Measurements from ENCODE around the gene LAPTM5.

Gene LAPTM5

DNA sequence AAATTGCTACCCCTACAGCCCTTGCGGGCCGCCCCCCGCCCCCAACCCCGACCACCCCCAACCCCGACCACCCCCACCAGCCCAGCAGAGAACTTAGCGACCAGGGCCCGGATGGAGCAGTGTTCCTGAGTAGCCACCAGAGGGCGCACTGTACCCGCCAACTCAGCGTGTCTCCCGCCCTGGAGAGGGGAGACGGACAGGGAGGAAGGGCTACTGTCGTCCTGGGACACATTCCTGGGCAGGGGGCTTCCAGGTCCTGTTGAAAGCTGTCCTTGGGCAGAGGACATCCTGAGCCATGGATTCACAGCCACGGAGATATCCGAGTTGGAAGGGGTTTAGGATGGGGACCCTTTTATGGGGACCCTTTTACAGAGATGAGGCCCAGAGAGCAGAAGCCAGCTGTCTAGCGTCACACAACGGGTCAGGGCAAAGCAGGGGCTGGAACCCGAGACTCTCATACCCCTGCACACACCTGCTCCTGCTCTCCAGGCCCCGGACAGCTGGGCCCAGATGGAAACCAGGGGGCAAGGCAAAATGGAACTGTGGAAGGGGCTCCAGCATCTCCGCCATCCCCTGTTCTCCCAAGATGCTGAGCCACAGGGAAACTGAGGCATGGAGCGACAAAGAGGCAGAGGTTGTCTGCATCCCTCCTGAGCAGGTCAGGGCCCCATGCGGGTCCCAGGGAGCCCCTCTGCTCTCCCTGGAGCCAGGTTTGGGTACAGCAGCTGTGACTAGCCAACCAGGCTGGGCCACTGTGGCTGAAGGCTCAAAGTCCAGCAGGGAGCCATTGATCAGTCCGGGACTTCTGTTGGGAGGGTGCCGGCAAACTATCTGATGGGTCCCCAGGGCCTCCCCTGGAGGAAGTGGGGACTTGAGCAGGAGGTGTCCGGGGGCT, 25.0 kb upstream of the LAPTM5 start:
- no peak for TF ChIP-seq JUND (IDR thresholded peaks at IDR 0.05; ENCODE audit: low read depth)
- in situ Hi-C loops (cut with HindIII; ENCODE audit: low pct_unique_long_range_greater_than_20kb, low sequenced_read_pairs): no loop called here
- peak; percentile 48 to 62 for DNase-seq (ENCODE audit: low read depth in 1 of 2, low spot score in 1 of 2)

DNA sequence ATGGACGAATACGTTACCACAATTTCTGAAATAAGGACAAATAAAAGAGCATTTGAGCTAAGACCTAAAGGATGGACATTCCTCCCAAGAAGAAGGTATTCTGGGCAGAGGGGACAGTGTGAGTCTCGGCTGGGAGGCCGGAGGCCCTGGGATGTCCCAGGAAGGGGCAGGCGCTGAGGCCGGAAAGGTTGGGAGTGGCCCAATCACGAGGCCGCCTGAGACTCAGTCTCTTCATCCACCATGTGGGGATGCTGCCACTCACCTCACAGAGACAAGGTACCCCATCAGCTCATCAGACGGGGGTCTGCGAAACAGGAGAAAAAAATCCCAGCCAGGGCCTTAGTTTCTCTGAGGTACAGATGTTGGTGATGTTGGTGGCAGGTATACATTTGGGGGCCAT, 24.3 kb upstream of the LAPTM5 start:
- no peak for TF ChIP-seq JUND (IDR thresholded peaks at IDR 0.05; ENCODE audit: low read depth)
- DNase-seq (ENCODE audit: low read depth in 1 of 2, low spot score in 1 of 2): no peak
- in situ Hi-C loops (cut with HindIII; ENCODE audit: low pct_unique_long_range_greater_than_20kb, low sequenced_read_pairs): no loop called here

DNA sequence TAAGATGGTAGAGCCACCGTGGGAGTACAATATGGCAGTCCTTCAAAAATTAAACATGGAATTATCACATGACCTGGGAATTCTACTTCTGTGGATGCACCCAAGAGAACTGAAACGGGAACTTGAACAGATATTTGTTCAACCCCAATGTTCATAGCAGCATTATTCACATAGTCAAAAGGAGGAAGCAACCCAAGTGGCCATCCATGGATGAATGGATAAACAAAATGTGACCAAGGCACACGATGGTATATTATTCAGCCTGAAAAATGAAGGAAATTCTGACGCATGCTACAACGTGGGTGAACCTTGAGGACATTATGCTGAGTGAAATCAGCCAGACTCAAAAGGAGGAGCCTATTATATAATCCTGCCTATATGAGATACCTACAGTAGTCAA, 22.8 kb upstream of the LAPTM5 start:
- TF ChIP-seq JUND (IDR thresholded peaks at IDR 0.05; ENCODE audit: low read depth): no peak
- in situ Hi-C loops (cut with HindIII; ENCODE audit: low pct_unique_long_range_greater_than_20kb, low sequenced_read_pairs): no loop called here
- no peak for DNase-seq (ENCODE audit: low read depth in 1 of 2, low spot score in 1 of 2)

DNA sequence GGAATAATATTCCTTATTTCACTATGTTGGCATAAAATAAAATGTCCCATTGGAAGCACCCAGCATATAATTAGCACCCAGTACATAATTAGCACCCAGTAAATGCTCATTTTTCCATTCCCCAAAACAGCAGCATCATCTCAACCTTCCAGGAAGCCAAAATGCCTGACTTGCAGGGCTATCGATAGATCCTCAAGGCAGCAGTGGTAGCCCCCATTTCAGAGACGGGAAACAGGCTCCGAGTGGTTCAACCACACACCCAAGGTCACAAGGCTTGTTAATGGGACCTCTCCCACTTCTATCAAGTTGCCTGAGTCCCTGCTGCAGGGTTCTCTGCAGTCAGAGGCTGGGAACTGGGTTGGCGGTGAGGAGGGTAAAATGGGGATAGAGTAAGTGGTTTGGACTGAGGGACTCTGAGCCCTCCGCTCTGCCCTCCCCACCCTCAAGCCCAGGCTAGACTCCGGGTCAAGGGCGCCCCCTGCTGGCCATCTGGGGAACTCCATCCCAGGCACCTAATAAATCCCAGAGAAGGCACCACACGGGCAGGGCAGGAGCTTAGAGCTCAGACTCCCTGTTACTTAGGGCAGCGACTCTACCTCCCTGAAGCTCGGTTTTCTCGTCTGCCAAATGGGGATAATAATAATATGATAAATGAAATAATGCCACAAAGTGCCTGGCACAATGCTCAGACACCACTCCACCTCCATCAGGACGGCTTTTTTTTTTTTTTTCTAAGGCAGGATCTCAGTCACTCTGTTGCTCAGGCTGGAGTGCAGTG, 21.9 kb upstream of the LAPTM5 start:
- DNase-seq (ENCODE audit: low read depth in 1 of 2, low spot score in 1 of 2): peak; percentile 59 to 72
- no peak for TF ChIP-seq JUND (IDR thresholded peaks at IDR 0.05; ENCODE audit: low read depth)
- in situ Hi-C loops (cut with HindIII; ENCODE audit: low pct_unique_long_range_greater_than_20kb, low sequenced_read_pairs): no loop called here

DNA sequence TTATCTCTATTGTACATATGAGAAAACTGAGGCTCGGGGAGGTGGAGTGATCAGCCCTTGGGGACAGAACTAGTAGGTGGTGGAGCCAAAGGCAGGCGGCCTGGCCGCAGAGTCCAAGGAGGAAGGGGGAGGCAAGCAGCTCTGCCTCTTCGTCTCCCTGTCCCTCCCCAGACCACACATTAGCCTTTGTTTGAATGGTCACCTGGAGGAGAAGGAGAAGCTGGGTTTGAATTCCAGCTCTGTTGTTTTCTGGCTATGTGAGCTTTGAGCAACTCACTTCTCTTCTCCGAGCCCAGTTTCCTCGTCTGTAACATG, 21.4 kb upstream of the LAPTM5 start:
- in situ Hi-C loops (cut with HindIII; ENCODE audit: low pct_unique_long_range_greater_than_20kb, low sequenced_read_pairs): no loop called here
- DNase-seq (ENCODE audit: low read depth in 1 of 2, low spot score in 1 of 2): no peak
- no peak for TF ChIP-seq JUND (IDR thresholded peaks at IDR 0.05; ENCODE audit: low read depth)

DNA sequence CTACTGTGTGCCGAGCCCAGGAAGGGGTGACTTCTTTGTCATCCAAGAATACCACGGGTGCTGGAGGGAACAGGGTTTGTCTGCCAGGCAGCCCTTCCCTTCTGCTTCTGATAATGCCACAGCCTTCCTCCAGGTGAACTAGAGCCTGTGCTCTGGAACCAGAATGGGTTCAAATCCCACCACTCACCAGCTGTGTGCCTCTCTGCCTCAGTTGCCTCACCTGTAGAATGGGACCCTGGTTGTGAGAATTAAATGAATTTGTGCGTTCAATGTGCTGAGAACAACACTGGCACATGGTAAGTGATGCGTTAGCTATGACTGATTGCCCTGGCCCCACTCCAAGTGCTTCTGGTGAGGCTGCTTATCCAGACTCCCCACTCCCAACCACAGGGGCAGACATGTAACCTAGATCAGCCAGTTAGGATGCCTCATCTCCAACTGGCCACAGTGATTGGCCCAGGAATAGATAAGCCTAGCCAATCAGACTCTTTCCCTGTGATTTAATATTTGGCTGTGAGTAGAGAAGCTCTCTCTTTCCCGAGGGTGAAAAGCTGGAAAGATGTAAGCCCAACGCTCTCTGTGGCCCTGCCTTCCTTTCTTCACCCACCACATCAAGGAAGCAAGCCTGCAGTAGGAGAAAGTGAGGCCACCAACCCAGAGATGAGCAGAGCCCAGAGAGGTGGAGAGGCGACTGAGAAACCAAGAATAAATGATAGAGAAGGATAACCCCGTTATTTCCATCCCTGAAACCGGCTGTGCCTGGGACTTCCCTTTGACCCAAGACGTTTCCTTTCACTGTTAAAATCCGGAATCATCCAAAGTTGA, 20.8 kb upstream of the LAPTM5 start:
- TF ChIP-seq JUND (IDR thresholded peaks at IDR 0.05; ENCODE audit: low read depth): no peak
- in situ Hi-C loops (cut with HindIII; ENCODE audit: low pct_unique_long_range_greater_than_20kb, low sequenced_read_pairs): no loop called here
- peak in 1 of 2 experiments; percentile 19 for DNase-seq (ENCODE audit: low read depth in 1 of 2, low spot score in 1 of 2)

DNA sequence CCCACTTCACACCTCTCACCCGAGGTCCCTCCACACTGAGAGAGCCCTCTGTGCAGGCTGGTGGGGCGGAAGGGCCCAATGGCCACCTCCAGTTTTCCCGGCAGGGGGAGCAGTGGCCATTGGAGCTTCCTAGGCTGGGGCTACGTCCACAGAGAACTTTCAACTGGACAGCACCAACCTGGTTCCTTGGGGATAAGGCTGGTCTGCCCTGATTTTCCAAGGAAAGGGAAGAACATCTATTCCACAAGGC, 20.3 kb upstream of the LAPTM5 start:
- peak in 1 of 2 experiments; percentile 31 for DNase-seq (ENCODE audit: low read depth in 1 of 2, low spot score in 1 of 2)
- in situ Hi-C loops (cut with HindIII; ENCODE audit: low pct_unique_long_range_greater_than_20kb, low sequenced_read_pairs): no loop called here
- no peak for TF ChIP-seq JUND (IDR thresholded peaks at IDR 0.05; ENCODE audit: low read depth)

DNA sequence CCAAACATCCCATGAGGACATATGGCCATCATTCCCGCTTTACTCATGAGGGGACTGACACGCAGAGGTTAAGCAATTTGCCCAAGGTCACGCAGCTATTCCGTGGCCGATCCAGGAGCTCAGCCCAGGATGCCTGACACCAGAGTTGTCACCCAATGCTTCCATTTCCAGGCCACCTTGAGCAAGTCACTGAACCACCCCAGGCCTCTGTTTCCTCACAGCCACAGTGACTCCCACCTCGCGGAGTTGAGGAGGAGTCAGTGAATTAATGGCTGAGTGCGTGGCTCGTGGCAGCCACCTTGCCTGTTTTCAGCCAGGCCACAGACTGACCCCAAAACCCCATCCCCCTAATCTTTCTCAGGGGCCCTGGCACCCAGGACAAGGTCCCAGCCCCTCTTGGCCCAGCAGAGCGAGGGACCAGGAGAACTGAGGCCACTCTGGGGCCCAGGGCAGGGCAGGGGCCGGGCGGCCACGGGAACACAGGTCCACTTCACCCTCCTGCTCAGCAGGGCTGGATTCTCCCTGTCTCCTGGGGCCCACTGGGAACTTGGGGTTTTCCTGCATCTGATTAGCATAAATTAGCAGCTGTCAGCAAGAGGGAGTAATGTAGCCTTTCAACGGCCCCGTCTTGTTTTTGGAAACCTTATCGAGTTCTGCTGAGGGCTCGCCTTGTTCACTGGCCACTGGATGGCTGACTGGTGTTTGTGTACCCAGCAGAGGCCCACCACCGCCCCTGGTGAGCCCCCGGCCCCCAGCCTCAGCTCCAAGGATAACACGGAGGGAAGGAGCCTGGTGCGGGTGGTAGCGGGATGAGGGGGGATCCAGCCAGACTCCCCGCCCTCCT, 19.7 kb upstream of the LAPTM5 start:
- in situ Hi-C loops (cut with HindIII; ENCODE audit: low pct_unique_long_range_greater_than_20kb, low sequenced_read_pairs): no loop called here
- DNase-seq (ENCODE audit: low read depth in 1 of 2, low spot score in 1 of 2): no peak
- TF ChIP-seq JUND (IDR thresholded peaks at IDR 0.05; ENCODE audit: low read depth): no peak

DNA sequence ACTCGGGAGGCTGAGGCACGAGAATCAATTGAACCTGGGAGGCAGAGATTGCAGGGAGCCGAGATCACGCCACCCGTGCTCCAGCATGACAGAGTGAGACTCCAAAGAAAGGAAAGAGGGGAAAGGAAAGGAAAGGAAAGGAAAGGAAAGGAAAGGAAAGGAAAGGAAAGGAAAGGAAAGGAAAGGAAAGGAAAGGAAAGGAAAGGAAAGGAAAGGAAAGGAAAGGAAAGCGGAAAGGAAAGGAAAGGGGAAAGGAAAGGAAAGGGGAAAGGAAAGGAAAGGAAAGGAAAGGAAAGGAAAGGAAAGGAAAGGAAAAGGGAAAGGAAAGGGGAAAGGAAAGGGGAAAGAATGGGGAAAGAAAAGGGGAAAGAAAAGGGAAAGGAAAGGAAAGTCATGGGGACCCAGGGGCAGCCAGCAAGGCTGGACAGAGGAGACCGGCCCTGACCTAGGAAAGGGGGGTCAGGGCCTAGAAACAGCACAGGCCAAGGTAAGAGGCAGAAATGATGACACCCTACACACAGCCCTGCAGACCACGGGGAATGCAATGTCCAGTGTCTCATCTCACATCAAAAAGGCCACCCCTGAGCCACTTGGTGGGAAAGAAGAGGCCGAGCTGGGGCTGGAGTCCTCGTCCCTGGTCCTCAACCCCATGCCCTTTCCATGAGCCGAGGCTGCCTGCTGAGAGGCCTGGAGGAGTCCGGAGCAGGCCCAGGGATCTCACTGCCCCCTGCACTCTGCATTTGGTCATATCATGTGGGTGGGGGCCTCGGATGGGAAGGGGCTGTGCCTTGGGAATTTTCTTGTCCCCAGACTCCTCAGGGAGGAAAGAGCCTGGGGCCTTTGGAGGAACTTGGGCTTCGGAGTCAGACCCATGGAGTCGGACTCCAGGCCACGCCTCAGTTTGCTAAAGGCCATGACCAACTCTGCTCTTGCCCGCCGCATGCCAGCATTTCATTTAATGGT, 18.8 kb upstream of the LAPTM5 start:
- TF ChIP-seq JUND (IDR thresholded peaks at IDR 0.05; ENCODE audit: low read depth): no peak
- no peak for DNase-seq (ENCODE audit: low read depth in 1 of 2, low spot score in 1 of 2)
- in situ Hi-C loops (cut with HindIII; ENCODE audit: low pct_unique_long_range_greater_than_20kb, low sequenced_read_pairs): no loop called here

DNA sequence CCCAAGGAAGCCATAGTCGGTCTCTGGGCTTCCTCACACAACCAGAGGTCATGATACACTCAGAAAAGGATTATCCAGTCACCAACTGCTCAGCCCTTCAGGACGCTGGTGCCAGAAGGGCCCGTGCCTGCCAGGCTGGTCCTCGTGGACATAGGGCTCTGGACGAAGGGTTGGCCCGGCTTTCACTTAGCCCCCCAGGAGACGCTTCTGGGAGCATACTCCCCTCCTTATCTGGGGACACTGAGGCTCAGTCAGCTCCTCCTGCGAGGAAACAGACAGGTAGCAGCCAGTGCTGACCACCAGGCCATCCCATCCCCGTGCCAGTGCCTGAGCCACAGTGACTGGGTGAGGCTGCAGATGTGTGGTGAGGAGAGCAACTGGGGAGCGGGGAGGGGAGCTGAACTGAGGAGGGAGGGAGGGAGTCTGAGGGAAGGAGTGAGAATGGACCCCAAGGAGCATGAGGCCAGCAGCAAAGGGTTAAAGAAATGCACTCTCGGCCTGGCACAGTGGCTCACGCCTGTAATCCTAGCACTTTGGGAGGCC, 17.9 kb upstream of the LAPTM5 start:
- in situ Hi-C loops (cut with HindIII; ENCODE audit: low pct_unique_long_range_greater_than_20kb, low sequenced_read_pairs): no loop called here
- no peak for DNase-seq (ENCODE audit: low read depth in 1 of 2, low spot score in 1 of 2)
- no peak for TF ChIP-seq JUND (IDR thresholded peaks at IDR 0.05; ENCODE audit: low read depth)

Data from T47D (cell line).